Natural killer cell (primary cell): ENCODE data around the gene JPT1. TPM values are rescaled to one million over a fixed set of nuclear protein-coding genes. Genes with fewer than 3 reads are reported as not detected.

Experiments used
- ATAC-seq, 3 donors: fragments of 150-1000 bp in 2 of 3; fragments of 200-7000 bp in 1 of 3; cut with Tn5 transposase; 1 replicate in 1 of 3; 2 replicates in 2 of 3; pipeline ENCODE4 v1.10.0; 2021; ENCODE audit warnings: mild to moderate bottlenecking in 2 of 3, moderate library complexity in 2 of 3
- DNase-seq, 2 donors: peaks; one replicate each; pipeline versions ENCODE4 v3.0.0 to v3.0.0-alpha.2; 2013 to 2021; ENCODE audit warnings: mixed read lengths in 1 of 2
- H3K27ac ChIP-seq: one replicate; pipeline ENCODE4 v1.5.1; 2013; ENCODE audit warnings: mild to moderate bottlenecking, low read length
- H3K27me3 ChIP-seq: one replicate; pipeline ENCODE4 v1.6.1; 2013; ENCODE audit warnings: low read length; ENCODE audit not compliant: control insufficient read depth, insufficient read depth
- H3K36me3 ChIP-seq: one replicate; pipeline ENCODE4 v1.6.1; 2013; ENCODE audit warnings: low read length; ENCODE audit not compliant: control insufficient read depth, insufficient read depth
- H3K4me1 ChIP-seq: one replicate; pipeline ENCODE4 v1.6.1; 2013; ENCODE audit warnings: low read length; ENCODE audit not compliant: control insufficient read depth, insufficient read depth
- H3K4me3 ChIP-seq: one replicate; pipeline ENCODE4 v1.5.1; 2013; ENCODE audit warnings: low read length
- H3K9me3 ChIP-seq: one replicate; pipeline ENCODE4 v1.6.1; 2013; ENCODE audit warnings: low read length; ENCODE audit not compliant: control insufficient read depth, insufficient read depth
- H3K27ac Mint-ChIP-seq, 2 donors: one replicate each; pipeline ENCODE4 v1.8.0; 2022; ENCODE audit warnings: mild to moderate bottlenecking in 2 of 2, mixed read lengths in 2 of 2, moderate library complexity in 1 of 2
- H3K27me3 Mint-ChIP-seq, 2 donors: one replicate each; pipeline ENCODE4 v1.8.0; 2022; ENCODE audit warnings: low read depth in 2 of 2, mixed read lengths in 2 of 2
- H3K36me3 Mint-ChIP-seq: one replicate; pipeline ENCODE4 v1.8.0; 2022; ENCODE audit warnings: mixed read lengths
- H3K4me1 Mint-ChIP-seq, 2 donors: one replicate each; pipeline ENCODE4 v1.8.0; 2022; ENCODE audit warnings: mixed read lengths in 2 of 2
- H3K4me3 Mint-ChIP-seq: one replicate; pipeline ENCODE4 v1.8.0; 2022; ENCODE audit warnings: mild to moderate bottlenecking, moderate library complexity, mixed read lengths
- H3K9me3 Mint-ChIP-seq, 2 donors: one replicate each; pipeline ENCODE4 v1.8.0; 2022; ENCODE audit warnings: mixed read lengths in 2 of 2
- CTCF ChIP-seq: fragments of 200-600 bp; IDR thresholded peaks from one replicate; pipeline ENCODE4 v1.8.0; 2022; ENCODE audit warnings: antibody characterized with exemption
- WGBS: methylation state at CpG from one replicate; pipeline ENCODE4 v1.1.7; 2013; ENCODE audit warnings: missing lambda C conversion rate; ENCODE audit not compliant: insufficient coverage; 5-methylcytosine and 5-hydroxymethylcytosine counted together
- intact Hi-C: fragments of 100-400 bp; cut with micrococcal nuclease; formaldehyde crosslinking; loops from one replicate; pipeline ENCODE4 v1.14.2; 2022
- total RNA-seq, 4 donors: library from RNA; stranded (reverse); fragments of 120-200 nt in 1 of 4; gene quantifications; one replicate each; pipeline versions ENCODE4 v1.2.3 to v1.2.4, GENCODE V29; 2013 to 2022

The JPT1 gene
- total RNA-seq, 3 donors from 2014 or later (not counting 1 experiment from before 2014, with no cell fraction given), result 45.0 to 54.8 (median 50.5) TPM

GRCh38 chr17:75182569-75183436 is 28.5 kb upstream of the JPT1 start, which contains the start of gene SUMO2:
Gene SUMO2 (minus strand): TSS chr17:75182959. CDS start chr17:75182834, 125 bp downstream.
- H3K4me3 ChIP-seq, result peak within 1 kb of the TSS; percentile 83
- under 1% methylated on average over 76 of the region's 92 CpGs for WGBS
- TF ChIP-seq CTCF, result peak; percentile 1
- H3K27me3 Mint-ChIP-seq, result no peaks in the 10 kb centered on the region
- DNase-seq (peak; percentile 97 to 98), ATAC-seq (peak; percentile 81 to 94 (median 83))
- H3K4me1 Mint-ChIP-seq, result peaks cover 27 to 31% of the 10 kb centered on the region in 2 donors
- H3K27ac Mint-ChIP-seq, result peak within 1 kb of the TSS; percentile 84 to 97
- H3K36me3 ChIP-seq, result peaks cover 10% of the 10 kb centered on the region
- peaks cover 17% of the 10 kb centered on the region for H3K4me1 ChIP-seq
- H3K27me3 ChIP-seq, result no peaks in the 10 kb centered on the region
- no peaks in the 10 kb centered on the region for H3K36me3 Mint-ChIP-seq
- peak within 1 kb of the TSS; percentile 97 for H3K27ac ChIP-seq
- no peaks in the 10 kb centered on the region for H3K9me3 Mint-ChIP-seq
- intact Hi-C loops, result loop anchor here (1.0 to 5.0 kb wide), 3 partner anchors 18 to 78 kb away; partner anchors contain the start of genes ARMC7, GGA3 and MRPS7
- H3K4me3 Mint-ChIP-seq, result peak within 1 kb of the TSS; percentile 95
- H3K9me3 ChIP-seq, result no peaks in the 10 kb centered on the region

GRCh38 chr17:75182319-75182568 is 27.9 kb upstream of the JPT1 start:
- H3K27me3 ChIP-seq, result no peaks in the 10 kb centered on the region
- peak overlapping the region; percentile 83 for H3K4me3 ChIP-seq
- peak overlapping the region; percentile 97 for H3K27ac ChIP-seq
- peak; percentile 17 for TF ChIP-seq CTCF
- H3K4me3 Mint-ChIP-seq, result peak overlapping the region; percentile 95
- peaks cover 27 to 31% of the 10 kb centered on the region in 2 donors for H3K4me1 Mint-ChIP-seq
- H3K9me3 ChIP-seq, result no peaks in the 10 kb centered on the region
- DNase-seq (no peak), ATAC-seq (no peak)
- peaks cover 12% of the 10 kb centered on the region for H3K36me3 ChIP-seq
- peaks cover 17% of the 10 kb centered on the region for H3K4me1 ChIP-seq
- intact Hi-C loops, result loop anchor here (2.0 to 5.0 kb wide), 2 partner anchors 19 to 75 kb away; partner anchors contain the start of gene ARMC7
- no peaks in the 10 kb centered on the region for H3K27me3 Mint-ChIP-seq
- WGBS, result under 1% methylated on average over 33 of the region's 33 CpGs
- H3K9me3 Mint-ChIP-seq, result no peaks in the 10 kb centered on the region
- peak overlapping the region; percentile 84 to 97 for H3K27ac Mint-ChIP-seq
- no peaks in the 10 kb centered on the region for H3K36me3 Mint-ChIP-seq

- ATAC-seq, result peak in 2 of 3 donors; percentile 0 to 6
- WGBS, result under 1% methylated on average over 34 of the region's 34 CpGs
Observed at GRCh38 chr17:75181608-75182318, 27.5 kb upstream of the JPT1 start.

More at GRCh38 chr17:75181608-75182318, 27.5 kb upstream of the JPT1 start:
- intact Hi-C loops, result loop anchor here (2.0 to 5.0 kb wide), 2 partner anchors 19 to 74 kb away; partner anchors contain the start of gene ARMC7
- no peak for TF ChIP-seq CTCF
- peak overlapping the region; percentile 84 to 97 for H3K27ac Mint-ChIP-seq
- no peaks in the 10 kb centered on the region for H3K27me3 ChIP-seq
- peak overlapping the region; percentile 95 for H3K4me3 Mint-ChIP-seq
- DNase-seq, result peak; percentile 49 to 72
- H3K27me3 Mint-ChIP-seq, result no peaks in the 10 kb centered on the region
- H3K4me1 Mint-ChIP-seq, result peaks cover 29 to 31% of the 10 kb centered on the region in 2 donors
- peak overlapping the region; percentile 83 for H3K4me3 ChIP-seq
- H3K27ac ChIP-seq, result peak overlapping the region; percentile 97
- peaks cover 17% of the 10 kb centered on the region for H3K4me1 ChIP-seq
- H3K36me3 ChIP-seq, result peaks cover 13% of the 10 kb centered on the region
- no peaks in the 10 kb centered on the region for H3K9me3 ChIP-seq
- no peaks in the 10 kb centered on the region for H3K9me3 Mint-ChIP-seq
- no peaks in the 10 kb centered on the region for H3K36me3 Mint-ChIP-seq
